SK-N-SH treated with all-trans-retinoic acid at 6 μM for 48 hours (cell line): ENCODE data around the gene TBC1D3B.
"Not testable (repeated sequence)": the region's sequence is repeated elsewhere in the genome, so short reads cannot be mapped to it uniquely, and the experiment has no call there.

ENCODE experiments used
- ATAC-seq: fragments of 200-7000 bp; cut with Tn5 transposase; 3 replicates; pipeline ENCODE4 v1.9.1; 2020; ENCODE audit warnings: mild to moderate bottlenecking, moderate library complexity
- ARNTL ChIP-seq: fragments of 450-650 bp; formaldehyde crosslinking; IDR thresholded peaks from 2 replicates; pipeline ENCODE4 v1.5.0; 2020; ENCODE audit warnings: low read depth, mild to moderate bottlenecking, moderate library complexity, borderline replicate concordance
- BACH2 ChIP-seq: fragments of 250-450 bp; sonication (Bioruptor Pico); IDR thresholded peaks from 2 replicates; pipeline ENCODE4 v1.9.0; 2021; ENCODE audit warnings: mild to moderate bottlenecking, borderline replicate concordance
- CSDC2 ChIP-seq: fragments of 250-450 bp; sonication (Bioruptor Pico); IDR thresholded peaks from 2 replicates; pipeline ENCODE4 v1.5.0; 2020; ENCODE audit warnings: mild to moderate bottlenecking, moderate library complexity
- ESRRG ChIP-seq: fragments of 250-450 bp; sonication (Bioruptor Pico); IDR thresholded peaks from 2 replicates; pipeline ENCODE4 v1.6.1; 2021; ENCODE audit warnings: mild to moderate bottlenecking
- ISL1 ChIP-seq: fragments of 250-450 bp; sonication (Bioruptor Pico); IDR thresholded peaks from 2 replicates; pipeline ENCODE4 v2.1.2; 2022; ENCODE audit warnings: mild to moderate bottlenecking, moderate library complexity
- OSR1 ChIP-seq: fragments of 250-450 bp; sonication (Bioruptor Pico); IDR thresholded peaks from 2 replicates; pipeline ENCODE4 v1.8.0; 2022; ENCODE audit warnings: moderate library complexity, mild to moderate bottlenecking, inconsistent platforms
- POU6F1 ChIP-seq: fragments of 250-450 bp; sonication (Bioruptor Pico); IDR thresholded peaks from 2 replicates; pipeline ENCODE4 v1.8.0; 2021; ENCODE audit warnings: low read depth, mild to moderate bottlenecking, moderate library complexity, borderline replicate concordance
- PPARA ChIP-seq: fragments of 250-450 bp; sonication (Bioruptor Pico); IDR thresholded peaks from 2 replicates; pipeline ENCODE4 v1.5.0; 2020; ENCODE audit warnings: mild to moderate bottlenecking, borderline replicate concordance
- RARB ChIP-seq: fragments of 250-450 bp; sonication (Bioruptor Pico); IDR thresholded peaks from 2 replicates; pipeline ENCODE4 v1.8.0; 2021; ENCODE audit warnings: mild to moderate bottlenecking, moderate library complexity
- SNAI2 ChIP-seq: fragments of 250-450 bp; sonication (Bioruptor Pico); IDR thresholded peaks from 2 replicates; pipeline ENCODE4 v1.5.0; 2020; ENCODE audit warnings: mild to moderate bottlenecking, moderate library complexity
- TCF4 ChIP-seq: fragments of 250-450 bp; sonication (Bioruptor Pico); IDR thresholded peaks from 2 replicates; pipeline ENCODE4 v1.8.0; 2021; ENCODE audit warnings: mild to moderate bottlenecking, moderate library complexity, borderline replicate concordance
- TOX ChIP-seq: fragments of 250-450 bp; sonication (Bioruptor Pico); IDR thresholded peaks from 2 replicates; pipeline ENCODE4 v1.8.0; 2021; ENCODE audit warnings: mild to moderate bottlenecking, moderate library complexity, borderline replicate concordance
- TSHZ2 ChIP-seq: fragments of 250-450 bp; sonication (Bioruptor Pico); IDR thresholded peaks from 2 replicates; pipeline ENCODE4 v1.5.0; 2020; ENCODE audit warnings: mild to moderate bottlenecking, moderate library complexity
- ZC3H10 ChIP-seq: fragments of 250-450 bp; sonication (Bioruptor Pico); IDR thresholded peaks from 2 replicates; pipeline ENCODE4 v1.5.1; 2021; ENCODE audit warnings: mild to moderate bottlenecking, moderate library complexity
- ZFP3 ChIP-seq: fragments of 250-450 bp; sonication (Bioruptor Pico); IDR thresholded peaks from 2 replicates; pipeline ENCODE4 v1.5.0; 2020; ENCODE audit warnings: mild to moderate bottlenecking, moderate library complexity
- ZFP30 ChIP-seq: fragments of 450-650 bp; formaldehyde crosslinking; IDR thresholded peaks from 2 replicates; pipeline ENCODE4 v1.5.0; 2022; ENCODE audit warnings: mild to moderate bottlenecking, moderate library complexity
- ZNF565 ChIP-seq: fragments of 450-650 bp; formaldehyde crosslinking; conservative IDR thresholded peaks from 2 replicates; pipeline ENCODE4 v1.5.0; 2020; ENCODE audit warnings: low read depth, mild to moderate bottlenecking, moderate library complexity
- ZNF70 ChIP-seq: fragments of 450-650 bp; formaldehyde crosslinking; IDR thresholded peaks from 2 replicates; pipeline ENCODE4 v1.5.0; 2020; ENCODE audit warnings: mild to moderate bottlenecking, moderate library complexity
- ZNF8 ChIP-seq: fragments of 450-650 bp; formaldehyde crosslinking; IDR thresholded peaks from 2 replicates; pipeline ENCODE4 v1.5.0; 2020; ENCODE audit warnings: mild to moderate bottlenecking, moderate library complexity
- TF ChIP-seq, protein P1 (sequence below): fragments of 250-450 bp; sonication (Bioruptor Pico); IDR thresholded peaks from 2 replicates; pipeline ENCODE4 v1.5.1; 2021; ENCODE audit warnings: mild to moderate bottlenecking, moderate library complexity

TBC1D3B gene

GRCh38 chr17:36204724-36205500 lies 28.5 kb upstream of the TBC1D3B start:
- TF ChIP-seq CSDC2 (no peak), ESRRG (CRISPR knock-in tag) (no peak), BACH2 (no peak)
- TF ChIP-seq, protein P1, sequence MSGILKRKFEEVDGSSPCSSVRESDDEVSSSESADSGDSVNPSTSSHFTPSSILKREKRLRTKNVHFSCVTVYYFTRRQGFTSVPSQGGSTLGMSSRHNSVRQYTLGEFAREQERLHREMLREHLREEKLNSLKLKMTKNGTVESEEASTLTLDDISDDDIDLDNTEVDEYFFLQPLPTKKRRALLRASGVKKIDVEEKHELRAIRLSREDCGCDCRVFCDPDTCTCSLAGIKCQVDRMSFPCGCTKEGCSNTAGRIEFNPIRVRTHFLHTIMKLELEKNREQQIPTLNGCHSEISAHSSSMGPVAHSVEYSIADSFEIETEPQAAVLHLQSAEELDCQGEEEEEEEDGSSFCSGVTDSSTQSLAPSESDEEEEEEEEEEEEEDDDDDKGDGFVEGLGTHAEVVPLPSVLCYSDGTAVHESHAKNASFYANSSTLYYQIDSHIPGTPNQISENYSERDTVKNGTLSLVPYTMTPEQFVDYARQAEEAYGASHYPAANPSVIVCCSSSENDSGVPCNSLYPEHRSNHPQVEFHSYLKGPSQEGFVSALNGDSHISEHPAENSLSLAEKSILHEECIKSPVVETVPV (CRISPR knock-in tag), result no peak
- TF ChIP-seq, all 23 proteins: peak for 0
- ATAC-seq, result no peak

- TF ChIP-seq SNAI2 (no peak), ZNF565 (CRISPR knock-in tag) (no peak), ZC3H10 (CRISPR knock-in tag) (no peak), POU6F1 (no peak), ZFP30 (CRISPR knock-in tag) (no peak), CSDC2 (no peak), PPARA (CRISPR knock-in tag) (no peak), ZNF8 (no peak)
- no peak for ATAC-seq
Observed at GRCh38 chr17:36203335-36203734, 26.9 kb upstream of the TBC1D3B start.

DNA sequence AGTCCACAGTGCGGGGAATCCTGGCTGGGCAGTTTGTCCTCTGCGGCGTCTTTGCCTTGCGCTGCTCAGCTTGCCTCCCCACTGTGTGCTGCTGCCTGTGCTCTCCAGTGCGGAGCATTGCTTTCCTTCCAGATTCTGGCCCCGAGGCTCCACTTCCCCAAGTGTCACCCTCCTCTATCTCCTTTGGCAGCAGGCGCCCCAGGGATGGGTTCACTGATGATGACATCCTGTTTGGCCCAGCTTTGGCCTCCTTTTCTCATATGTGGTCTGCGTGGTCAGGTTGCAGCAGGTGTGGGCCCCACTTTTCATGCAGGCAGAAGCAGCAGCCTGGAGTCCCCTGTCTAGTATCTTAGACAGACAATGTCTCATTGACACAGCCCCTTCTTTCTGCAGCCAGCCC lies 25.1 kb upstream of the TBC1D3B start:
- ATAC-seq, result not testable (repeated sequence)

- not testable (repeated sequence) for ATAC-seq
Observed at GRCh38 chr17:36201102-36201501, 24.7 kb upstream of the TBC1D3B start.

DNA sequence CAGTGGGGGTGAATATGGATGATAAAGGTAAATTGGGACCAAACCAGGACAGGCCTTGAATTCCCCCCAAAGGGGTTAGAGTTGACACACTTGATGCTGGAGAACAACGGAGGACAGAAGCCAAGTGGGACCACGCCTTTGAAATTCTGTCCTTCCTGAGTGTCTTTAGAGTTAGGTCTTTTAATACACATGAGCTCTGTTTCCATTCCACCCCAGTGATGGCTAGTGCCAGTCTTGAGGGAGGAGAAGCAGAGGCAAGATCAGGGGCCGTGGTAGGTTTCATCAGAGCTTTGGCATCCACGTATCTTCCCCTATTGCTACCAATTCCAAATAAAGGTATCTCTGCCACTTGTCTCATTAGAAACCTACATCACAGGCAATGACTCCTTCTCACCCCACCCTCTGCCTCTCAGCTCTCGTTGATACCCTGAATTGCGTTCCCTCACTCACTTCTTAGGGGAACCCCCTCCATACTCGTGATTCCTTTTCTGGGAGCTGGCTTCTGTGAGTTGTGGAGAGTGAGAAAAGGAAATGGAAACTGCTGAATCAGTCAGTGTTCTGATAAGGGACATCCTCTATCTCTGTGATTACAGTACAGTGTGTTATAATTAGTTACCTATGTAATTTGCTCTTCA lies 22.5 kb upstream of the TBC1D3B start:
- no peak for TF ChIP-seq SNAI2
- no peak for TF ChIP-seq ARNTL (CRISPR knock-in tag)
- TF ChIP-seq ZNF70, result no peak
- TF ChIP-seq ZFP3 (CRISPR knock-in tag), result no peak
- TF ChIP-seq ZNF565 (CRISPR knock-in tag), result no peak
- TF ChIP-seq CSDC2, result no peak
- TF ChIP-seq TCF4 (CRISPR knock-in tag), result no peak
- no peak for TF ChIP-seq TOX (CRISPR knock-in tag)
- no peak for ATAC-seq

DNA sequence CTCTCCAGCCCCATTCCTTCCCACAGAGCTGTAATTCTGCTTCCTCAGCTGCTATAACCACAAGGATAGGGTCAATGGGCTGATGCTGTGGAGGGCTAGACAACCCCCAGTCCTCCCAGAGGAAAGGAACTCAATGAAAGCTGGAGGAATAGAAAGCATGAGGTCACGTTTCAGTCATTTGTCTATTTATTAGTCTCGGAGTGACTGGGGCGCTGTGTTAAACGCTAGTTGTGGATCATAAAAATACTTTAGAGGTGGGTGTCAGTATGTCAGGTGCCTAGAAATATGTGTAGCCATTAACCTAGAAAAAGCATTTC lies 20.9 kb upstream of the TBC1D3B start:
- TF ChIP-seq BACH2, result no peak
- TF ChIP-seq ARNTL (CRISPR knock-in tag), result no peak
- TF ChIP-seq POU6F1, result no peak
- no peak for TF ChIP-seq TOX (CRISPR knock-in tag)
- TF ChIP-seq ISL1 (CRISPR knock-in tag), result no peak
- no peak for TF ChIP-seq TSHZ2
- no peak for TF ChIP-seq ZNF565 (CRISPR knock-in tag)
- TF ChIP-seq OSR1 (CRISPR knock-in tag), result no peak
- no peak for TF ChIP-seq CSDC2
- TF ChIP-seq ZNF70, result no peak
- TF ChIP-seq, protein P1 (CRISPR knock-in tag), result no peak
- no peak for TF ChIP-seq ESRRG (CRISPR knock-in tag)
- TF ChIP-seq RARB (CRISPR knock-in tag), result no peak
- ATAC-seq, result no peak
